Karpas-422 (cell line): ENCODE results near the gene COL6A2. TPM values are rescaled to one million over a fixed set of nuclear protein-coding genes. Genes with fewer than 3 reads are reported as not detected.

Experiments
- DNase-seq: peaks from one replicate; pipeline ENCODE4 v3.0.0-alpha.2; 2015
- H2AFZ ChIP-seq: fragments of 200-600 bp; sonication (generic); 2 replicates; pipeline ENCODE4 v1.6.1; 2014; ENCODE audit warnings: antibody characterized with exemption, low read length, mixed read lengths
- H3K27ac ChIP-seq: fragments of 200-600 bp; sonication (generic); 2 replicates; pipeline ENCODE4 v1.5.1; 2014; ENCODE audit warnings: mild to moderate bottlenecking, low read length, moderate library complexity
- H3K27me3 ChIP-seq: fragments of 200-600 bp; sonication (generic); 2 replicates; pipeline ENCODE4 v1.6.1; 2014; ENCODE audit warnings: low read length, mixed read lengths
- H3K36me3 ChIP-seq: fragments of 200-600 bp; sonication (generic); 2 replicates; pipeline ENCODE4 v1.6.1; 2014; ENCODE audit warnings: low read length, mixed read lengths; ENCODE audit not compliant: insufficient read depth
- H3K4me1 ChIP-seq: fragments of 200-600 bp; sonication (generic); 2 replicates; pipeline ENCODE4 v1.6.1; 2014; ENCODE audit warnings: mild to moderate bottlenecking, low read length, mixed read lengths
- H3K4me2 ChIP-seq: fragments of 200-600 bp; sonication (generic); 2 replicates; pipeline ENCODE4 v1.6.1; 2014; ENCODE audit warnings: low read length, low read depth, mild to moderate bottlenecking; ENCODE audit not compliant: poor library complexity, severe bottlenecking
- H3K4me3 ChIP-seq: fragments of 200-600 bp; sonication (generic); 2 replicates; pipeline ENCODE4 v1.5.1; 2014; ENCODE audit warnings: mild to moderate bottlenecking, antibody characterized with exemption, low read length, mixed read lengths
- H3K79me2 ChIP-seq: fragments of 200-600 bp; sonication (generic); 2 replicates; pipeline ENCODE4 v1.6.1; 2014; ENCODE audit warnings: mild to moderate bottlenecking, low read length, mixed read lengths
- H3K9ac ChIP-seq: fragments of 200-600 bp; sonication (generic); 2 replicates; pipeline ENCODE4 v1.6.0; 2014; ENCODE audit warnings: low read length
- H3K9me2 ChIP-seq: fragments of 200-600 bp; sonication (generic), shearing (Covaris generic); replicated peaks from 2 replicates; pipeline ENCODE4 v1.6.0; 2014; ENCODE audit warnings: mild to moderate bottlenecking, low read length, moderate library complexity; ENCODE audit not compliant: insufficient read depth
- H3K9me3 ChIP-seq: fragments of 300-700, 200-600 bp; sonication (generic); 2 replicates; pipeline ENCODE4 v1.6.1; 2014; ENCODE audit warnings: low read length, mixed read lengths
- H4K20me1 ChIP-seq: fragments of 200-600 bp; sonication (generic); 2 replicates; pipeline ENCODE4 v1.6.1; 2014; ENCODE audit warnings: mild to moderate bottlenecking, antibody characterized with exemption, low read length, low read depth; ENCODE audit not compliant: insufficient read depth
- total RNA-seq: library from RNA; depleted of rRNA; stranded (reverse); fragments of >200 nt; shearing (Covaris generic); gene quantifications from 2 replicates; pipeline ENCODE4 v1.2.3, GENCODE V29; 2014; ENCODE audit warnings: low replicate concordance; rRNA removed

The COL6A2 gene
- not detected in 2 replicates for total RNA-seq

DNA sequence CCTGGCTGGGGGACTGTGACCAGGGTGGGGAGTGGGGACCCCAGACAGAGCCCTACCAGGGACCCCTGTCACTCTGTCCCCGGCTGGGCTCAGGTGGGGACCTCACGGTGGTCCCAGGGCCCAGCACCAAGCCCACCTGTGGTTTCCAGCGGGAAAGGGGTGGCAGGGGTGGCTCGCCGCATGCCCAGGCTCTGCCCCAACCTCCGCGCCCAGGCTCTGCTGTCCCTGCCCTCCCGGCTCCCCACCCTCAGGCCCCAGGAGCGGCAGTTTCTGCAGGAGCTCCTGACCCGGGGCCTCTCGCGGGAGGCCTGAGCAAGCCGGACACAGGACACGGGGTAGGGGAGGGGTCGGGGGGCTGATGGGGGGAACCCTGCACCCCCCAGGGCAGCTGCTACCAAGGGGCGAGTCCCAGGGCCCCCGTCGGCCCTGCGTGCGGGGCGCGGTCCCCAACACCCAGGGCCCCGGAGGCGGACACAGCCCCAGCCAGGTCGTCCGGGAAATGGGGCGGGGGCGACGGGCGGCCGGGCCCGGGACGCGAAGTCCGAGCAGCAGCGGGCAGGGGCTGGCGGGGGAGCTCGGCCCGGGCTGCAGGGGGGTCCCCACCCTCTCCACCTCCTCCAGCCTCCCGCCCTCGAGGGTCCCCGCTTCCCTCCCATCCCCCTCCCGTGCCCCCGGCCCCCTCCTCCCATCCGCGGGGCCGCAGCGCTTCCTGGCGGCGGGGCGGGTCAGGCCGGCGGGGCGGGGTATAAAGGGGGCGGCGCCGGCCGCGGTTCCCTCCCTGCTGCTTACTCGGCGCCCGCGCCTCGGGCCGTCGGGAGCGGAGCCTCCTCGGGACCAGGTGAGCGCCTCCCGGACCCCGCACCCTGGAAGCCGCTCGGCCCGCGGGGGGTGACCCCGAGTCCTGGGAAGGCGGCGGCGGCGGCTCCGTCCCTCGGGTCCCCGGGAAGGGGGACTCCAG is at the start of gene COL6A2:
Gene COL6A2 (plus strand): TSS at position 777 of the 958 bp plus-strand sequence.
- H3K4me3 ChIP-seq: no peak within 1 kb of the TSS
- no peak within 1 kb of the TSS for H2AFZ ChIP-seq
- no peaks in the 10 kb centered on the region for H3K27me3 ChIP-seq

GRCh38 chr21:46048926-46049889 is 48.7 kb upstream of the COL6A2 start:
- H3K36me3 ChIP-seq: no peaks in the 10 kb centered on the region
- H3K4me3 ChIP-seq: no peak overlapping the region
- H4K20me1 ChIP-seq: no peaks in the 10 kb centered on the region
- H3K27ac ChIP-seq: no peak overlapping the region
- no peak for DNase-seq
- no peaks in the 10 kb centered on the region for H3K79me2 ChIP-seq
- H3K4me2 ChIP-seq: no peak overlapping the region
- no peak overlapping the region for H2AFZ ChIP-seq
- no peaks in the 10 kb centered on the region for H3K4me1 ChIP-seq
- H3K9me3 ChIP-seq: no peaks in the 10 kb centered on the region
- H3K9ac ChIP-seq: no peak overlapping the region
- H3K9me2 ChIP-seq: no peaks in the 10 kb centered on the region
- H3K27me3 ChIP-seq: no peaks in the 10 kb centered on the region

More for the DNA sequence above, at the start of gene COL6A2:
- Histone ChIP-seq H3K9me2 (no peaks in the 10 kb centered on the region; the same call in 1 of the 2 replicates), H3K79me2 (no peaks in the 10 kb centered on the region), H3K4me1 (no peaks in the 10 kb centered on the region), H3K27ac (no peak within 1 kb of the TSS), H3K36me3 (no peaks in the 10 kb centered on the region), H3K9me3 (no peaks in the 10 kb centered on the region), H3K9ac (no peak within 1 kb of the TSS), H4K20me1 (no peaks in the 10 kb centered on the region), H3K4me2 (no peak within 1 kb of the TSS)
- no peak for DNase-seq

- H3K9me3 ChIP-seq: no peaks in the 10 kb centered on the region
- no peaks in the 10 kb centered on the region for H3K4me1 ChIP-seq
- H4K20me1 ChIP-seq: no peaks in the 10 kb centered on the region
- H3K36me3 ChIP-seq: no peaks in the 10 kb centered on the region
- no peaks in the 10 kb centered on the region for H3K27me3 ChIP-seq
- no peak overlapping the region for H3K4me2 ChIP-seq
- H3K79me2 ChIP-seq: no peaks in the 10 kb centered on the region
- no peak overlapping the region for H3K27ac ChIP-seq
- no peak overlapping the region for H3K4me3 ChIP-seq
- no peak overlapping the region for H3K9ac ChIP-seq
- no peak for DNase-seq
- no peak overlapping the region for H2AFZ ChIP-seq
- no peaks in the 10 kb centered on the region for H3K9me2 ChIP-seq
Measured at GRCh38 chr21:46049890-46050667, 47.8 kb upstream of the COL6A2 start.

- H3K79me2 ChIP-seq: no peaks in the 10 kb centered on the region
- H4K20me1 ChIP-seq: no peaks in the 10 kb centered on the region
- no peak overlapping the region for H2AFZ ChIP-seq
- H3K9me2 ChIP-seq: no peaks in the 10 kb centered on the region
- no peak overlapping the region for H3K4me3 ChIP-seq
- DNase-seq: no peak
- no peaks in the 10 kb centered on the region for H3K27me3 ChIP-seq
- H3K36me3 ChIP-seq: no peaks in the 10 kb centered on the region
- H3K4me1 ChIP-seq: no peaks in the 10 kb centered on the region
- H3K4me2 ChIP-seq: no peak overlapping the region
- H3K9ac ChIP-seq: no peak overlapping the region
- no peak overlapping the region for H3K27ac ChIP-seq
- peaks cover 3% of the 10 kb centered on the region; the same call in 1 of the 2 replicates for H3K9me3 ChIP-seq
Measured at GRCh38 chr21:46050668-46051378, 47.1 kb upstream of the COL6A2 start.

DNA sequence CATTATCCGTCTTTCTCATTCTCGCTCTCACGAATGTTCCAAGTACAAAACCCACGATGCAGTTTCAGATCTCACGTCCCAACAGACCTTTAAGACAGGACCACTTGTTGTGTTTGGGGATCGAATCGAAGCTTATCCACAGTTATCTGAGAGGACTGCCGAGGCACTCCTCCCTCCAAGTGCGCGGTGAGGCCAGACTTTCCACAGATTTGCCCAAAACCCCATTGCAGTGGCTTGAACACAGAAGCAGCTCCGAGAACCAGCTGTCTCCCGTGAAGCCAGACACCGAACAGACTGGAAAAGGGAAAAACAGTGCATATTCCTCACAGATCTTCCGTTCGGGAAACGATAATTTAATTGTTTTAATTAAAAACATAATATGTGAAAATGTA is 46.5 kb upstream of the COL6A2 start:
- H3K4me2 ChIP-seq: no peak overlapping the region
- H3K9me3 ChIP-seq: peaks cover 3% of the 10 kb centered on the region; the same call in 1 of the 2 replicates
- H3K9ac ChIP-seq: no peak overlapping the region
- no peaks in the 10 kb centered on the region for H4K20me1 ChIP-seq
- no peaks in the 10 kb centered on the region for H3K27me3 ChIP-seq
- H3K4me1 ChIP-seq: no peaks in the 10 kb centered on the region
- no peaks in the 10 kb centered on the region for H3K36me3 ChIP-seq
- H3K79me2 ChIP-seq: no peaks in the 10 kb centered on the region
- H3K27ac ChIP-seq: no peak overlapping the region
- no peak overlapping the region for H2AFZ ChIP-seq
- no peak for DNase-seq
- H3K4me3 ChIP-seq: no peak overlapping the region
- H3K9me2 ChIP-seq: no peaks in the 10 kb centered on the region

DNA sequence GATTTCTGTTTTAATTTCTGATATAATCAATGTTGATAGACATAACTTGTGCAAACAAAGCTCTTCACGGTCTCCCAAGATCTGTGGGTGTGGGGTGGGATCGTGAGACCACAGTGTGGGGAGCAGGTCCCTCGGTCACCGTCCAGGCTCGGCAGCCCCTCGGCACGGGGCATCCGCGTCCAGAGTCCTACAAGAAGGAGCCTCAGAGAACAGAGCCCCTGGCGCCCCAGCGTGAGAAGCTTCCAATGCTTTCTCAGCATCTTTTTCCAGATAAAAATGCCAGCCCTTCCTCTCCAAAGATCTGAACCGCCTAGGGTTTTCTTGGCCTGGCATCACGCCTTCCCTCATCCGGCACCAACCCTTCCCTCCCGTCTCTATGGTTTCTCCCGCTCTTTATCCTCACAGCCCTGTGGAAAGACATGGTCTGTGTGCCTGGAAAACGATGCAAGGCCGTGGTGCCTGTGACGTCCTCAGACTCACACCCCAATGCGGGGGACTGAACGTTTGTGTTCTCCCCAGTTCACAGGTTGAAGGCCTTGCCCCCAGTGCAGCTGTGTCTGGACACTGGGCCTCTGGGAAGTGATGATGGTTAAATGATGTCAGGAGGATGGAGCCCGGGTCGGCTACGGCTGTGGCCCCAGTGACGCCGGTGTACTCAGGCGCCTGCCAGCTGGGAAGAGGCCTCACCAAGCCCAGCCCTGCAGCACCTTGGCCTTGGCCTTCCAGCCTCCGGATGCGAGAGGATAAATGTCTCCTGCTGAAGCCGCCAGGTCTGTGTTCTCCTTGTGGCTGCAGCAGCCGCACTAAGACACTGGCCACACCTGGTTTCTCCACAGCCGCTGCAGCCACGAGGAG is 45.9 kb upstream of the COL6A2 start:
- no peaks in the 10 kb centered on the region for H3K79me2 ChIP-seq
- H3K36me3 ChIP-seq: no peaks in the 10 kb centered on the region
- no peak for DNase-seq
- H3K27ac ChIP-seq: no peak overlapping the region
- no peak overlapping the region for H3K4me3 ChIP-seq
- H3K9me3 ChIP-seq: peaks cover 3% of the 10 kb centered on the region; the same call in 1 of the 2 replicates
- no peak overlapping the region for H2AFZ ChIP-seq
- H3K9me2 ChIP-seq: no peaks in the 10 kb centered on the region
- no peaks in the 10 kb centered on the region for H3K4me1 ChIP-seq
- no peak overlapping the region for H3K9ac ChIP-seq
- H4K20me1 ChIP-seq: no peaks in the 10 kb centered on the region
- H3K27me3 ChIP-seq: no peaks in the 10 kb centered on the region
- no peak overlapping the region for H3K4me2 ChIP-seq
